H1 (cell line): ENCODE measurements around the gene RNF224. TPM values are rescaled to one million over a fixed set of nuclear protein-coding genes. Genes with fewer than 3 reads are reported as not detected.

Experiments
- ASH2L ChIP-seq: fragments of 200-600, 300-600 bp; sonication (generic); IDR thresholded peaks from one replicate; pipeline ENCODE4 v1.7.1; 2017; ENCODE audit warnings: low read length
- CBX5 ChIP-seq: fragments of 300-800, 300-1000 bp; sonication (generic); IDR thresholded peaks from 2 replicates; pipeline ENCODE4 v1.7.1; 2016; ENCODE audit warnings: antibody characterized with exemption, low read length, low read depth
- CHD1 ChIP-seq: IDR thresholded peaks from 2 replicates; pipeline ENCODE4 v1.6.1; 2012; ENCODE audit warnings: low read depth, low read length, improper control_type of control experiment
- CHD2 ChIP-seq: IDR thresholded peaks from 2 replicates; pipeline ENCODE4 v1.6.1; 2012; ENCODE audit warnings: low read length, improper control_type of control experiment
- CREB1 ChIP-seq: IDR thresholded peaks from 2 replicates; pipeline ENCODE4 v1.6.1; 2012; ENCODE audit warnings: inconsistent platforms
- CTBP2 ChIP-seq: IDR thresholded peaks from 2 replicates; pipeline ENCODE4 v1.7.0; 2011; ENCODE audit warnings: borderline replicate concordance, mild to moderate bottlenecking, moderate library complexity, mixed read lengths, low read length; ENCODE audit not compliant: insufficient read depth, insufficient read length
- GABPA ChIP-seq: IDR thresholded peaks from 2 replicates; pipeline ENCODE4 v1.6.1; 2011; ENCODE audit warnings: mild to moderate bottlenecking, low read length, moderate library complexity, borderline replicate concordance; ENCODE audit not compliant: insufficient read depth
- GTF2F1 ChIP-seq: IDR thresholded peaks from 2 replicates; pipeline ENCODE4 v1.6.1; 2012; ENCODE audit warnings: low read depth, low read length, improper control_type of control experiment, borderline replicate concordance
- JUN ChIP-seq: IDR thresholded peaks from 2 replicates; pipeline ENCODE4 v1.6.1; 2011; ENCODE audit warnings: low read depth, mild to moderate bottlenecking, improper control_type of control experiment, low read length
- JUND ChIP-seq: IDR thresholded peaks from 2 replicates; pipeline ENCODE4 v1.6.1; 2011; ENCODE audit warnings: mild to moderate bottlenecking, improper control_type of control experiment, low read length
- MAX ChIP-seq: IDR thresholded peaks from 2 replicates; pipeline ENCODE4 v1.6.1; 2012; ENCODE audit warnings: inconsistent platforms
- PHF8 ChIP-seq: fragments of 200-600 bp; sonication (generic); conservative IDR thresholded peaks from 2 replicates; pipeline ENCODE4 v1.7.1; 2012; ENCODE audit warnings: low read depth, mild to moderate bottlenecking, inconsistent platforms, low read length, moderate library complexity
- POLR2AphosphoS5 ChIP-seq: IDR thresholded peaks from 2 replicates; pipeline ENCODE4 v1.6.1; 2011; ENCODE audit warnings: low read depth, low read length
- RAD21 ChIP-seq, 2 experiments: IDR thresholded peaks in 1 of 2; conservative IDR thresholded peaks in 1 of 2; 2 replicates each; pipeline ENCODE4 v1.6.1; 2011; ENCODE audit warnings: low read depth in 2 of 2, low read length in 2 of 2, improper control_type of control experiment in 1 of 2, inconsistent platforms in 1 of 2, mild to moderate bottlenecking in 1 of 2, moderate library complexity in 1 of 2
- RBBP5 ChIP-seq: IDR thresholded peaks from 2 replicates; pipeline ENCODE4 v1.7.1; 2012; ENCODE audit warnings: low read depth, mild to moderate bottlenecking, inconsistent platforms, low read length, moderate library complexity, borderline replicate concordance
- RNF2 ChIP-seq: fragments of 200-900, 300-1000 bp; sonication (generic); IDR thresholded peaks from 2 replicates; pipeline ENCODE4 v1.7.1; 2016; ENCODE audit warnings: borderline replicate concordance, low read depth, mild to moderate bottlenecking, antibody characterized with exemption, low read length; ENCODE audit not compliant: poor library complexity, severe bottlenecking; ENCODE audit errors: missing control alignments
- SIN3A ChIP-seq, 2 experiments: IDR thresholded peaks in 1 of 2; conservative IDR thresholded peaks in 1 of 2; 2 replicates each; pipeline ENCODE4 v1.6.1; 2011 to 2012; ENCODE audit warnings: low read length in 2 of 2, improper control_type of control experiment in 1 of 2, low read depth in 1 of 2, mild to moderate bottlenecking in 1 of 2
- SIX5 ChIP-seq: IDR thresholded peaks from 2 replicates; pipeline ENCODE4 v1.6.1; 2011; ENCODE audit warnings: mild to moderate bottlenecking, low read depth, low read length
- SP4 ChIP-seq: IDR thresholded peaks from 2 replicates; pipeline ENCODE4 v1.6.1; 2012; ENCODE audit warnings: low read length, inconsistent platforms
- SRF ChIP-seq: IDR thresholded peaks from 2 replicates; pipeline ENCODE4 v1.6.1; 2011; ENCODE audit warnings: mild to moderate bottlenecking, low read depth, low read length, moderate library complexity
- SUZ12 ChIP-seq: fragments of 200-600 bp; sonication (generic); IDR thresholded peaks from 2 replicates; pipeline ENCODE4 v1.6.1; 2012; ENCODE audit warnings: mild to moderate bottlenecking, inconsistent platforms, low read length, moderate library complexity, mixed read lengths
- TAF1 ChIP-seq: IDR thresholded peaks from 2 replicates; pipeline ENCODE4 v1.6.1; 2011; ENCODE audit warnings: mild to moderate bottlenecking, low read depth, low read length
- YY1 ChIP-seq: IDR thresholded peaks from 2 replicates; pipeline ENCODE4 v1.6.1; 2011; ENCODE audit warnings: low read depth, mild to moderate bottlenecking, low read length
- polyA plus RNA-seq, 7 experiments: library from polyadenylated mRNA; depleted of rRNA in 3 of 7; stranded (reverse) in 5 of 7; unstranded in 2 of 7; fragments of >200 nt in 5 of 7; fragments of 200-250 nt in 2 of 7; gene quantifications; 1 replicate in 5 of 7; 2 replicates in 1 of 7; 4 replicates in 1 of 7; pipeline versions ENCODE4 v1.2.1 to v1.2.3, GENCODE V29; 2011 to 2013; ENCODE audit warnings: missing spikeins in 2 of 7, mixed read lengths in 2 of 7
- total RNA-seq: library from RNA; stranded (reverse); fragmentation: NEBNext Ultra II Directional; extraction: Animal tissue kit (Norgen Biotek cat#: 25700); gene quantifications from 2 replicates; pipeline ENCODE4 v1.2.1, GENCODE V29; 2021

Gene RNF224
- total and polyA plus RNA-seq, 2 of the 8 experiments (the other 6 are each of a cell fraction or from before 2014, with no cell fraction given): 0.24 TPM; not detected in 1

GRCh38 chr9:137205126-137206069, 21.9 kb upstream of the RNF224 start, which contains the start of the genes NDOR1 and TMEM203 (continued):
- no peak for TF ChIP-seq CTBP2
- no peak for TF ChIP-seq SP4
- no peak for TF ChIP-seq JUN
- peak; percentile 77 for TF ChIP-seq ASH2L
- TF ChIP-seq CBX5: no peak
- peak; percentile 94 for TF ChIP-seq YY1
- TF ChIP-seq GABPA: peak; percentile 96
- TF ChIP-seq POLR2AphosphoS5: peak; percentile 91
- peak; percentile 80; the same call in 1 of the 2 replicates for TF ChIP-seq RBBP5
- peak; percentile 93 for TF ChIP-seq PHF8
- no peak for TF ChIP-seq RAD21 (IDR thresholded peaks at IDR 0.05 in 1 of 2, conservative IDR thresholded peaks at IDR 0.05 in 1 of 2; ENCODE audit: low read depth in 2 of 2, low read length in 2 of 2)
- no peak for TF ChIP-seq SUZ12
- peak; percentile 49; the same call in 1 of the 2 replicates for TF ChIP-seq CHD2
- TF ChIP-seq JUND: peak; percentile 28; the same call in 1 of the 2 replicates
- 0 out of 2 replicates have a peak, but pooled peaks have one; percentile 46 for TF ChIP-seq GTF2F1
- TF ChIP-seq MAX: peak; percentile 73
- peak; percentile 73 for TF ChIP-seq SRF
- TF ChIP-seq CREB1: peak; percentile 97
- no peak for TF ChIP-seq CHD1
- no peak for TF ChIP-seq RNF2
- peak; percentile 94 for TF ChIP-seq TAF1
- no peak for TF ChIP-seq SIX5
- TF ChIP-seq SIN3A (conservative IDR thresholded peaks at IDR 0.05 in 1 of 2, IDR thresholded peaks at IDR 0.05 in 1 of 2; ENCODE audit: low read depth in 1 of 2, low read length in 2 of 2): peak; percentile 92 to 93; a peak in 3 of 4 replicates
